Lower leg skin (tissue), 3 donors: ENCODE results near the gene SMPDL3B.

Experiments
- CTCF ChIP-seq, 3 donors: fragments of 450-650 bp; IDR thresholded peaks; one replicate each; pipeline ENCODE4 v1.5.1; 2016; ENCODE audit warnings: antibody characterized with exemption in 3 of 3, mild to moderate bottlenecking in 3 of 3, moderate library complexity in 2 of 3
- POLR2A ChIP-seq, 2 donors: fragments of 450-650 bp; IDR thresholded peaks; one replicate each; pipeline ENCODE4 v1.6.1; 2016 to 2017; ENCODE audit warnings: antibody characterized with exemption in 2 of 2, mild to moderate bottlenecking in 1 of 2, moderate library complexity in 1 of 2

DNA sequence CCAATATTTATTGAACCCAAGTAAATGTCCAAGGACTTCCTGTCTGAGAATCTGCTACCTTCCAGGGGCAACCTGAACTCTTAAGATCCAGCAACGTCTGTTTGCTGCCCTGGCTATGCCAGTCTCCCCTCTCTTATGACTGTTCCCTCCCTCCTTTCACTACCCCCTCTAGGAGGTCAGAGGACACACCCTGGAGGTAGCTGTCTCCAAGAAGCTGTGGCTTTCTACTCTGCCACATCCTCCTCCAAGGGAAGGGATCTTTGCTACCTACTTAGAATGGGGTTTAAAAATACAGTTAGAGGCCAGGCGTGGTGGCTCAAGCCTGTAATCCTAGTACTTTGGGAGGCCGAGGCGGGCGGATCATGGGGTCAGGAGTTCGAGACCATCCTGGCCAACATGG is 3.6 kb upstream of the SMPDL3B start:
- TF ChIP-seq CTCF (IDR thresholded peaks at IDR 0.05) (no peak), POLR2A (IDR thresholded peaks at IDR 0.05) (no peak)
